HepG2 (cell line): ENCODE data around the gene KCNH8. TPM values are rescaled to one million over a fixed set of nuclear protein-coding genes. Genes with fewer than 3 reads are reported as not detected.

Experiments used
- ATAC-seq: fragments of 200-7000 bp; cut with Tn5 transposase; 3 replicates; pipeline ENCODE4 v1.9.1; 2020; ENCODE audit warnings: mild to moderate bottlenecking, moderate library complexity
- BruUV-seq: library from RNA; stranded (reverse); fragments of 400-500 nt; replicated peaks from 2 replicates; lab custom pipeline; 2021; lab: Mats Ljungman, UMichigan
- CTCF ChIA-PET: fragments of 300-600 bp; formaldehyde crosslinking; extraction: SDS; loops from one replicate; lab custom pipeline; 2021; ENCODE audit warnings: low total read pairs, inconsistent platforms, low intra/inter-chr PET ratio; lab: Yijun Ruan, JAX
- POLR2A ChIA-PET: fragments of 350-600 bp; sonication (Branson Sonifier 250); formaldehyde crosslinking; loops from one replicate; lab custom pipeline; 2020; ENCODE audit warnings: antibody characterized with exemption, inconsistent platforms; lab: Yijun Ruan, JAX
- DNase-seq: peaks from one replicate; pipeline ENCODE4 v3.0.0-alpha.2; 2015; ENCODE audit warnings: low spot score
- FAIRE-seq: peaks from 3 replicates; lab custom pipeline; 2011; peaks lifted over from hg19 to GRCh38; lab: Jason Lieb, UNC
- H2AFZ ChIP-seq: one replicate; pipeline ENCODE4 v1.6.1; 2011; ENCODE audit warnings: low read length, inconsistent platforms
- H3K27ac ChIP-seq: fragments of 300-600 bp; 3 replicates; pipeline ENCODE4 v1.8.0; 2011; ENCODE audit warnings: mixed run types, mild to moderate bottlenecking, mixed read lengths, low read length, inconsistent platforms; ENCODE audit not compliant: insufficient read depth; ENCODE audit errors: extremely low read length
- H3K27me3 ChIP-seq, 2 experiments: fragments of 200-600 bp in 1 of 2; 2 replicates in 1 of 2; 3 replicates in 1 of 2; pipeline versions ENCODE4 v1.6.0 to v1.8.0; 2011; ENCODE audit warnings: low read length in 2 of 2, mild to moderate bottlenecking in 2 of 2, moderate library complexity in 2 of 2, inconsistent platforms in 1 of 2; ENCODE audit not compliant: insufficient read depth in 2 of 2, control insufficient read depth in 1 of 2
- H3K36me3 ChIP-seq, 2 experiments: fragments of 200-600 bp in 1 of 2; replicated peaks in 1 of 2; 2 replicates in 1 of 2; 3 replicates in 1 of 2; pipeline versions ENCODE4 v1.5.1 to v1.8.0; 2011; ENCODE audit warnings: low read length in 2 of 2, inconsistent platforms in 1 of 2; ENCODE audit not compliant: insufficient read depth in 2 of 2, control insufficient read depth in 1 of 2
- H3K4me1 ChIP-seq: 2 replicates; pipeline ENCODE4 v1.5.1; 2012; ENCODE audit warnings: low read length, inconsistent platforms; ENCODE audit not compliant: insufficient read depth
- H3K4me2 ChIP-seq: 2 replicates; pipeline ENCODE4 v1.6.0; 2011; ENCODE audit warnings: low read depth, low read length, inconsistent platforms
- H3K4me3 ChIP-seq, 3 experiments: fragments of 200-600 bp in 1 of 3; sonication (generic), shearing (Covaris generic) in 1 of 3; replicated peaks in 1 of 3; 2 replicates each; pipeline ENCODE4 v1.5.1; 2011 to 2016; ENCODE audit warnings: low read length in 3 of 3, inconsistent platforms in 2 of 3, low read depth in 2 of 3, mild to moderate bottlenecking in 2 of 3, control low read depth in 1 of 3, mixed read lengths in 1 of 3; ENCODE audit not compliant: insufficient read depth in 1 of 3
- H3K79me2 ChIP-seq: one replicate; pipeline ENCODE4 v1.6.1; 2011; ENCODE audit warnings: low read length, inconsistent platforms; ENCODE audit not compliant: insufficient read depth
- H3K9ac ChIP-seq: 2 replicates; pipeline ENCODE4 v1.6.0; 2011; ENCODE audit warnings: mild to moderate bottlenecking, low read depth, low read length, inconsistent platforms; ENCODE audit not compliant: insufficient read depth
- H3K9me3 ChIP-seq: 2 replicates; pipeline ENCODE4 v1.5.1; 2012; ENCODE audit warnings: mild to moderate bottlenecking, low read length
- H4K20me1 ChIP-seq: 2 replicates; pipeline ENCODE4 v1.6.0; 2011; ENCODE audit warnings: inconsistent platforms, mild to moderate bottlenecking, low read length, moderate library complexity; ENCODE audit not compliant: insufficient read depth
- ATF7 ChIP-seq, 2 experiments: fragments of 450-650 bp in 1 of 2; sonication (generic) in 1 of 2; formaldehyde crosslinking in 1 of 2; IDR thresholded peaks; 2 replicates each; pipeline versions ENCODE4 v1.4.0 to v1.6.1; 2016 to 2020; ENCODE audit warnings: antibody characterized with exemption in 1 of 2, mild to moderate bottlenecking in 1 of 2, missing genetic modification reagents in 1 of 2
- CREB1 ChIP-seq, 2 experiments: fragments of 450-650 bp in 1 of 2; IDR thresholded peaks; 2 replicates each; pipeline ENCODE4 v1.6.1; 2016 to 2017; ENCODE audit warnings: control low read depth in 1 of 2, mild to moderate bottlenecking in 1 of 2, missing compliant biosample characterization in 1 of 2, missing genetic modification characterization in 1 of 2
- FOXA3 ChIP-seq: IDR thresholded peaks from 2 replicates; pipeline ENCODE4 v1.6.1; 2016; ENCODE audit warnings: missing genetic modification reagents, missing compliant biosample characterization
- KDM3A ChIP-seq: IDR thresholded peaks from 2 replicates; pipeline ENCODE4 v1.6.1; 2018; ENCODE audit warnings: low read depth, missing compliant biosample characterization
- KLF11 ChIP-seq: IDR thresholded peaks from 2 replicates; pipeline ENCODE4 v1.6.1; 2016; ENCODE audit warnings: missing compliant biosample characterization
- TAF15 ChIP-seq: fragments of 200-400 bp; formaldehyde crosslinking; IDR thresholded peaks from one replicate; pipeline ENCODE4 v1.6.1; 2018; ENCODE audit warnings: mild to moderate bottlenecking, low read depth, low read length; ENCODE audit not compliant: poor library complexity, severe bottlenecking
- U2AF1 ChIP-seq: fragments of 200-400 bp; formaldehyde crosslinking; optimal IDR thresholded peaks from 2 replicates; pipeline ENCODE3; 2017; ENCODE audit warnings: mild to moderate bottlenecking, low read depth, low read length
- ZBED4 ChIP-seq: sonication (generic); formaldehyde crosslinking; IDR thresholded peaks from 2 replicates; pipeline ENCODE4 v1.4.0; 2020; ENCODE audit warnings: missing genetic modification reagents, borderline replicate concordance
- ZNF160 ChIP-seq: sonication (generic); formaldehyde crosslinking; IDR thresholded peaks from 2 replicates; pipeline ENCODE4 v1.8.0; 2022; ENCODE audit warnings: mild to moderate bottlenecking, inconsistent platforms, missing genetic modification reagents
- WGBS: methylation state at CpG from one replicate; pipeline ENCODE4 v1.1.6; 2017; ENCODE audit warnings: low lambda C conversion rate; 5-methylcytosine and 5-hydroxymethylcytosine counted together
- in situ Hi-C: cut with HindIII; loops from 2 replicates; pipeline ENCODE4 v1.10.0; 2017; ENCODE audit warnings: low pct_unique_long_range_greater_than_20kb; ENCODE audit not compliant: extremely low pct_ligation_motif_present
- intact Hi-C: fragments of 100-400 bp; cut with micrococcal nuclease; formaldehyde crosslinking; loops from one replicate; pipeline ENCODE4 v1.10.0; 2022; ENCODE audit not compliant: unreplicated experiment
- polyA plus RNA-seq, 8 experiments: library from polyadenylated mRNA; depleted of rRNA in 3 of 8; stranded (reverse) in 7 of 8; unstranded in 1 of 8; fragments of >200 nt; fragmentation: Illumina TruSeq in 4 of 8; extraction: Trizol in 4 of 8; gene quantifications; 2 replicates each; pipeline versions ENCODE4 v1.2.1 to v1.2.3, GENCODE V29; 2011 to 2016; ENCODE audit warnings: low read depth in 4 of 8, missing spikeins in 1 of 8, mixed read lengths in 1 of 8; ENCODE audit not compliant: insufficient read depth in 1 of 8
- total RNA-seq, 5 experiments: library from RNA; depleted of rRNA; stranded (reverse); fragments of >200 nt; fragmentation: Illumina TruSeq; extraction: Trizol; gene quantifications; 2 replicates each; pipeline ENCODE4 v1.2.3, GENCODE V29; 2016; ENCODE audit warnings: low read depth in 1 of 5
- TF ChIP-seq, protein P1 (sequence below): sonication (generic); formaldehyde crosslinking; IDR thresholded peaks from 2 replicates; pipeline ENCODE4 v1.8.1; 2023; ENCODE audit warnings: mild to moderate bottlenecking, missing genetic modification reagents

Gene KCNH8
- total and polyA plus RNA-seq, 2 of the 13 experiments (the other 11 are each of a cell fraction or from before 2014, with no cell fraction given): 0.04 TPM; not detected in 1

DNA sequence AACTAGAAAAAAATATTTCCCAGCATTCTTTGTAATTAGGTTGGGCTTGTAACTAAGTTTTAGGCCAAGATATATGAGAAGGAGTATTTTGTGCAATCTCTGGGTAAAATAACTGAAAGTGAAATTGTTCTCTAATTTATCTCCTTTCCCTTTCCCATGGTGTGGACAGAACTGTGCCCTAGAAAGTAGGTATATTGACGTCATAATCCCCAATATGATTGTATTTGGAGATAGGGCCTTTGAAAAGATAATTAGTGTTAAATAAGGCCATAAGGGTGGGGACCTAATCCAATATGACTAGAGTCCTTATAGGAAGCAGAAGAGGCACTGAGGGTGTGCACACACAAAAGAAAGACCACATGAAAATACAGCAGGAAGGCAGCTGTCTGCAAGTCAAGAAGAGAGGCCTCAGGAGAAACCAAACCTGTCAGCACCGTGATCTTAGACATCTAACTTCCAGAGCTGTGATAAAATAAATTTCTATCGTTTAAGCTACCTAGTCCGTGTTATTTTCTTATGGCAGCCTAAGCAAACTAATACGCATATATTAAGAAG is 106.6 kb downstream of the KCNH8 start:
- H3K79me2 ChIP-seq: no peaks in the 10 kb centered on the region
- POLR2A ChIA-PET: no interaction called here
- no peaks in the 10 kb centered on the region for H3K27me3 ChIP-seq
- no peak overlapping the region for H3K4me2 ChIP-seq
- BruUV-seq: no TSS peak
- no peak overlapping the region for H3K27ac ChIP-seq
- no peak overlapping the region for H3K9ac ChIP-seq
- CTCF ChIA-PET: no interaction called here
- ATAC-seq (no peak), FAIRE-seq (no peak), DNase-seq (no peak)
- WGBS: 0% methylated on average over 5 of the region's 5 CpGs
- intact Hi-C loops: loop anchor here (5.0 kb wide), 1 partner anchor 408 kb away; no protein-coding TSS in a partner anchor
- H3K9me3 ChIP-seq: no peaks in the 10 kb centered on the region
- no peak overlapping the region for H2AFZ ChIP-seq
- H3K4me3 ChIP-seq: no peak overlapping the region
- H4K20me1 ChIP-seq: no peaks in the 10 kb centered on the region
- no peaks in the 10 kb centered on the region for H3K36me3 ChIP-seq
- peak; percentile 58 for TF ChIP-seq CREB1 (IDR thresholded peaks at IDR 0.05)
- TF ChIP-seq CREB1 (CRISPR knock-in tag; IDR thresholded peaks at IDR 0.05): no peak
- TF ChIP-seq ZNF160: no peak
- peak; percentile 53; the same call in 1 of the 2 replicates for TF ChIP-seq ATF7 (IDR thresholded peaks at IDR 0.05)
- TF ChIP-seq ATF7 (CRISPR knock-in tag; IDR thresholded peaks at IDR 0.05): no peak
- H3K4me1 ChIP-seq: no peaks in the 10 kb centered on the region
- in situ Hi-C loops: no loop called here

- no peaks in the 10 kb centered on the region for H3K9me3 ChIP-seq
- 2% methylated on average over 5 of the region's 5 CpGs for WGBS
- H3K27ac ChIP-seq: no peak overlapping the region
- H3K4me2 ChIP-seq: no peak overlapping the region
- intact Hi-C loops: no loop called here
- no peaks in the 10 kb centered on the region for H3K79me2 ChIP-seq
- H3K9ac ChIP-seq: no peak overlapping the region
- H3K4me1 ChIP-seq: no peaks in the 10 kb centered on the region
- no peaks in the 10 kb centered on the region for H4K20me1 ChIP-seq
- no TSS peak for BruUV-seq
- FAIRE-seq (no peak), ATAC-seq (no peak), DNase-seq (no peak)
- POLR2A ChIA-PET: no interaction called here
- H3K4me3 ChIP-seq: no peak overlapping the region
- CTCF ChIA-PET: no interaction called here
- H3K36me3 ChIP-seq: no peaks in the 10 kb centered on the region
- in situ Hi-C loops: no loop called here
- no peaks in the 10 kb centered on the region for H3K27me3 ChIP-seq
- H2AFZ ChIP-seq: no peak overlapping the region
- no peak for TF ChIP-seq FOXA3 (CRISPR knock-in tag)
- TF ChIP-seq U2AF1: no peak
- TF ChIP-seq, protein P1, sequence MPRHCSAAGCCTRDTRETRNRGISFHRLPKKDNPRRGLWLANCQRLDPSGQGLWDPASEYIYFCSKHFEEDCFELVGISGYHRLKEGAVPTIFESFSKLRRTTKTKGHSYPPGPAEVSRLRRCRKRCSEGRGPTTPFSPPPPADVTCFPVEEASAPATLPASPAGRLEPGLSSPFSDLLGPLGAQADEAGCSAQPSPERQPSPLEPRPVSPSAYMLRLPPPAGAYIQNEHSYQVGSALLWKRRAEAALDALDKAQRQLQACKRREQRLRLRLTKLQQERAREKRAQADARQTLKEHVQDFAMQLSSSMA: no peak
- no peak for TF ChIP-seq KLF11 (CRISPR knock-in tag)
- no peak for TF ChIP-seq KDM3A (CRISPR knock-in tag)
- TF ChIP-seq CREB1 (IDR thresholded peaks at IDR 0.05): no peak
- no peak for TF ChIP-seq CREB1 (CRISPR knock-in tag; IDR thresholded peaks at IDR 0.05)
- no peak for TF ChIP-seq ZBED4
- no peak for TF ChIP-seq TAF15
These were observed 108.0 kb downstream of the KCNH8 start for GRCh38 chr3:19256313-19256712.
